HCT116 (cell line): Measurements from ENCODE around the gene COL9A3. TPM values are rescaled to one million over a fixed set of nuclear protein-coding genes. Genes with fewer than 3 reads are reported as not detected.

Experiments
- ATAC-seq: fragments of 200-7000 bp; cut with Tn5 transposase; 2 replicates; pipeline ENCODE4 v1.9.1; 2020; ENCODE audit warnings: mild to moderate bottlenecking, moderate library complexity
- BruUV-seq: library from RNA; stranded (reverse); fragments of 400-500 nt; replicated peaks from 2 replicates; lab custom pipeline; 2021; lab: Mats Ljungman, UMichigan
- CTCF ChIA-PET: fragments of 300-600 bp; sonication (Branson Sonifier 250); formaldehyde crosslinking; loops from one replicate; lab custom pipeline; 2021; ENCODE audit warnings: antibody characterized with exemption; lab: Charles Lee
- POLR2A ChIA-PET: fragments of 300-600, 350-600 bp; sonication (Branson Sonifier 250); formaldehyde crosslinking; loops from one replicate; lab custom pipeline; 2021; ENCODE audit warnings: antibody characterized with exemption; lab: Charles Lee
- RAD21 ChIA-PET, 2 experiments: fragments of 300-600 bp; sonication (Branson Sonifier 250); formaldehyde crosslinking; loops; one replicate each; lab custom pipeline; 2023; ENCODE audit warnings: low total read pairs in 2 of 2; ENCODE audit not compliant: uncharacterized antibody in 2 of 2, unreplicated experiment in 2 of 2, low non-redundant PET in 1 of 2; lab: Charles Lee
- DNase-seq: peaks from one replicate; pipeline ENCODE4 v3.0.0-alpha.2; 2010; ENCODE audit warnings: low read depth, low spot score
- H2AFZ ChIP-seq: fragments of 200-600 bp; shearing (Covaris generic), sonication (generic); 2 replicates; pipeline ENCODE4 v1.6.1; 2017; ENCODE audit warnings: low read depth, mixed run types, mixed read lengths, antibody characterized with exemption, low read length; ENCODE audit not compliant: poor library complexity, severe bottlenecking
- H3K27ac ChIP-seq: 2 replicates; pipeline ENCODE4 v1.5.1; 2012; ENCODE audit warnings: low read depth, low read length
- H3K27me3 ChIP-seq: fragments of 200-600 bp; sonication (generic); 2 replicates; pipeline ENCODE4 v1.6.1; 2016; ENCODE audit warnings: mixed run types, low read length, mixed read lengths; ENCODE audit not compliant: insufficient read depth
- H3K36me3 ChIP-seq, 2 experiments: fragments of 200-500 bp in 1 of 2; fragments of 200-600 bp in 1 of 2; sonication (Bioruptor generic) in 1 of 2; sonication (generic) in 1 of 2; 2 replicates each; pipeline versions ENCODE4 v1.5.1 to v1.6.1; 2014 to 2016; ENCODE audit warnings: low read length in 2 of 2, inconsistent platforms in 1 of 2, mixed read lengths in 1 of 2, mixed run types in 1 of 2; ENCODE audit not compliant: insufficient read depth in 2 of 2, control insufficient read depth in 1 of 2
- H3K4me1 ChIP-seq, 2 experiments: fragments of 200-600 bp in 1 of 2; sonication (generic) in 1 of 2; 2 replicates each; pipeline versions ENCODE4 v1.5.1 to v1.6.1; 2012 to 2017; ENCODE audit warnings: low read length in 2 of 2, inconsistent platforms in 1 of 2, mild to moderate bottlenecking in 1 of 2, mixed read lengths in 1 of 2, mixed run types in 1 of 2, moderate library complexity in 1 of 2; ENCODE audit not compliant: insufficient read depth in 2 of 2, control insufficient read depth in 1 of 2
- H3K4me2 ChIP-seq: fragments of 200-600 bp; sonication (generic); 2 replicates; pipeline ENCODE4 v1.6.1; 2017; ENCODE audit warnings: mixed run types, low read length, mixed read lengths
- H3K4me3 ChIP-seq, 2 experiments: fragments of 200-600 bp in 1 of 2; sonication (generic) in 1 of 2; replicated peaks in 1 of 2; 2 replicates each; pipeline ENCODE4 v1.5.1; 2011 to 2016; ENCODE audit warnings: low read length in 2 of 2, control low read depth in 1 of 2, low read depth in 1 of 2, mild to moderate bottlenecking in 1 of 2, mixed read lengths in 1 of 2, mixed run types in 1 of 2
- H3K79me2 ChIP-seq: fragments of 200-600 bp; sonication (generic); 2 replicates; pipeline ENCODE4 v1.6.1; 2017; ENCODE audit warnings: mild to moderate bottlenecking, mixed run types, low read length, moderate library complexity, mixed read lengths; ENCODE audit not compliant: insufficient read depth
- H3K9ac ChIP-seq: fragments of 200-600 bp; sonication (generic); 2 replicates; pipeline ENCODE4 v1.6.1; 2016; ENCODE audit warnings: low read length, mixed read lengths
- H3K9me2 ChIP-seq: fragments of 200-600 bp; sonication (generic), shearing (Covaris generic); 2 replicates; pipeline ENCODE4 v1.6.1; 2017; ENCODE audit warnings: mixed run types, mild to moderate bottlenecking, moderate library complexity; ENCODE audit not compliant: insufficient read depth
- H3K9me3 ChIP-seq, 2 experiments: fragments of 200-500 bp in 1 of 2; fragments of 200-600 bp in 1 of 2; sonication (Bioruptor generic) in 1 of 2; sonication (generic) in 1 of 2; 2 replicates each; pipeline ENCODE4 v1.6.1; 2014 to 2017; ENCODE audit warnings: low read length in 2 of 2, mixed read lengths in 2 of 2, inconsistent platforms in 1 of 2, low read depth in 1 of 2, mild to moderate bottlenecking in 1 of 2, mixed run types in 1 of 2, moderate library complexity in 1 of 2; ENCODE audit not compliant: control insufficient read depth in 1 of 2, insufficient read depth in 1 of 2
- H4K20me1 ChIP-seq: fragments of 200-600 bp; sonication (generic), shearing (Covaris generic); 2 replicates; pipeline ENCODE4 v1.6.1; 2017; ENCODE audit warnings: mixed run types, mild to moderate bottlenecking, moderate library complexity; ENCODE audit not compliant: insufficient read depth
- EZH2 ChIP-seq: fragments of 200-600 bp; sonication (generic); IDR thresholded peaks from 2 replicates; pipeline ENCODE4 v1.6.1; 2017; ENCODE audit warnings: antibody characterized with exemption, mixed run types
- SIN3A ChIP-seq: IDR thresholded peaks from 2 replicates; pipeline ENCODE4 v1.6.1; 2012; ENCODE audit warnings: low read depth
- intact Hi-C: fragments of 100-400 bp; cut with micrococcal nuclease; formaldehyde crosslinking; loops from 2 replicates; pipeline ENCODE4 v1.10.0; 2022
- total RNA-seq: library from RNA; stranded (reverse); gene quantifications from one replicate; pipeline ENCODE4 v1.2.1, GENCODE V29; 2021; ENCODE audit not compliant: unreplicated experiment
- TF ChIP-seq, protein P1 (sequence below): IDR thresholded peaks from 2 replicates; pipeline ENCODE4 v1.6.1; 2012; ENCODE audit warnings: low read depth
- TF ChIP-seq, protein P2 (sequence below): IDR thresholded peaks from 2 replicates; pipeline ENCODE4 v1.6.1; 2012

The COL9A3 gene
- total RNA-seq, 1 experiment from 2014 or later, result 29.7 TPM

DNA sequence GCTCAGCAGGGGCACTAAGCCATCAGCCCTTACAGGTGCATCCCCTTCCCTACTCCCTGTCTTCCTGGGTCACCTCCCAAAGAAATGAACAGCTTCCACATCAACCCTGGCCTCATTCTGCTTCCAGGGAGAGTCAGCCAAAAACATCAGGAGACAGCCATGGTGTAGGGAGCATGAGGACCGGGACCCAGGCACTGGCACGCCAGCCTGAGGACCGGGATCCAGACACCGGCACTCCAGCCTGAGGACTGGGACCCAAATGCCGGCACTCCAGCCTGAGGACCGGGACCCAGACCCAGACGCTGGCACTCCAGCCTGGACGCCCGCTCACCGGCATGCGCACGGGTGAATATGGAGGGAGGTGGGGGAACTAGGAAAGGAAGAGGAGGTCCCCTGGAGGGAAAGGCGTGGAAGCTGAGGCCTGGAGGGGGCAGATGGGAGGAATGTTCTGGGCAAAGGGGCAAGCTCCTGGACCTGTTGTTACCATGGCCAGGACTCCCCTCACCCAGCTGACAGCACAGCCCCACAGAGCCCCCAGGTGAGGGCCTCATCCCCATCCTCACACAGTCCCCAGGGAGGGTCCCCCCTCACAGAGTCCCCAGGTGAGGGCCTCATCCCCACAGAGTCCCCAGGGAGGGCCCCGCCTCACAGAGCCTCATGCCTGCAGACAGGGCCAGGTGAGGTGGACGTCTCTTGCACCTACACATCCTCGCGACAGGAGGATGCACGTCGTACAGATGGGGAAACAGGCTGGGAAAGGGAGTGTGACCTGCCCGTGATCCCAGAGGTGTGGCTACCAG, 46.5 kb upstream of the COL9A3 start:
- RAD21 ChIA-PET, result no interaction called here
- BruUV-seq, result no TSS peak
- no peak overlapping the region for H3K4me3 ChIP-seq
- H3K4me1 ChIP-seq, result peaks cover 16 to 42% of the 10 kb centered on the region in 2 experiments; a peak in 3 of 4 replicates
- H3K4me2 ChIP-seq, result no peak overlapping the region
- no peak overlapping the region for H2AFZ ChIP-seq
- H3K9ac ChIP-seq, result no peak overlapping the region
- H3K9me2 ChIP-seq, result no peaks in the 10 kb centered on the region
- H3K9me3 ChIP-seq, result no peaks in the 10 kb centered on the region
- intact Hi-C loops, result no loop called here
- H3K27ac ChIP-seq, result no peak overlapping the region
- H4K20me1 ChIP-seq, result no peaks in the 10 kb centered on the region
- ATAC-seq (no peak), DNase-seq (no peak)
- no peaks in the 10 kb centered on the region for H3K36me3 ChIP-seq
- CTCF ChIA-PET, result no interaction called here
- TF ChIP-seq EZH2 (no peak), SIN3A (no peak)
- TF ChIP-seq, protein P1, sequence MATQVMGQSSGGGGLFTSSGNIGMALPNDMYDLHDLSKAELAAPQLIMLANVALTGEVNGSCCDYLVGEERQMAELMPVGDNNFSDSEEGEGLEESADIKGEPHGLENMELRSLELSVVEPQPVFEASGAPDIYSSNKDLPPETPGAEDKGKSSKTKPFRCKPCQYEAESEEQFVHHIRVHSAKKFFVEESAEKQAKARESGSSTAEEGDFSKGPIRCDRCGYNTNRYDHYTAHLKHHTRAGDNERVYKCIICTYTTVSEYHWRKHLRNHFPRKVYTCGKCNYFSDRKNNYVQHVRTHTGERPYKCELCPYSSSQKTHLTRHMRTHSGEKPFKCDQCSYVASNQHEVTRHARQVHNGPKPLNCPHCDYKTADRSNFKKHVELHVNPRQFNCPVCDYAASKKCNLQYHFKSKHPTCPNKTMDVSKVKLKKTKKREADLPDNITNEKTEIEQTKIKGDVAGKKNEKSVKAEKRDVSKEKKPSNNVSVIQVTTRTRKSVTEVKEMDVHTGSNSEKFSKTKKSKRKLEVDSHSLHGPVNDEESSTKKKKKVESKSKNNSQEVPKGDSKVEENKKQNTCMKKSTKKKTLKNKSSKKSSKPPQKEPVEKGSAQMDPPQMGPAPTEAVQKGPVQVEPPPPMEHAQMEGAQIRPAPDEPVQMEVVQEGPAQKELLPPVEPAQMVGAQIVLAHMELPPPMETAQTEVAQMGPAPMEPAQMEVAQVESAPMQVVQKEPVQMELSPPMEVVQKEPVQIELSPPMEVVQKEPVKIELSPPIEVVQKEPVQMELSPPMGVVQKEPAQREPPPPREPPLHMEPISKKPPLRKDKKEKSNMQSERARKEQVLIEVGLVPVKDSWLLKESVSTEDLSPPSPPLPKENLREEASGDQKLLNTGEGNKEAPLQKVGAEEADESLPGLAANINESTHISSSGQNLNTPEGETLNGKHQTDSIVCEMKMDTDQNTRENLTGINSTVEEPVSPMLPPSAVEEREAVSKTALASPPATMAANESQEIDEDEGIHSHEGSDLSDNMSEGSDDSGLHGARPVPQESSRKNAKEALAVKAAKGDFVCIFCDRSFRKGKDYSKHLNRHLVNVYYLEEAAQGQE, result no peak
- TF ChIP-seq, protein P2, sequence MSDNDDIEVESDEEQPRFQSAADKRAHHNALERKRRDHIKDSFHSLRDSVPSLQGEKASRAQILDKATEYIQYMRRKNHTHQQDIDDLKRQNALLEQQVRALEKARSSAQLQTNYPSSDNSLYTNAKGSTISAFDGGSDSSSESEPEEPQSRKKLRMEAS, result no peak
- no peaks in the 10 kb centered on the region for H3K79me2 ChIP-seq
- POLR2A ChIA-PET, result no interaction called here
- no peaks in the 10 kb centered on the region for H3K27me3 ChIP-seq
